ENCODE results near the gene ABCE1. TPM values are rescaled to one million over a fixed set of nuclear protein-coding genes. Genes with fewer than 3 reads are reported as not detected.

ABCE1 gene
- total RNA-seq, 1 donor from 2014 or later: 58.5 TPM

DNA sequence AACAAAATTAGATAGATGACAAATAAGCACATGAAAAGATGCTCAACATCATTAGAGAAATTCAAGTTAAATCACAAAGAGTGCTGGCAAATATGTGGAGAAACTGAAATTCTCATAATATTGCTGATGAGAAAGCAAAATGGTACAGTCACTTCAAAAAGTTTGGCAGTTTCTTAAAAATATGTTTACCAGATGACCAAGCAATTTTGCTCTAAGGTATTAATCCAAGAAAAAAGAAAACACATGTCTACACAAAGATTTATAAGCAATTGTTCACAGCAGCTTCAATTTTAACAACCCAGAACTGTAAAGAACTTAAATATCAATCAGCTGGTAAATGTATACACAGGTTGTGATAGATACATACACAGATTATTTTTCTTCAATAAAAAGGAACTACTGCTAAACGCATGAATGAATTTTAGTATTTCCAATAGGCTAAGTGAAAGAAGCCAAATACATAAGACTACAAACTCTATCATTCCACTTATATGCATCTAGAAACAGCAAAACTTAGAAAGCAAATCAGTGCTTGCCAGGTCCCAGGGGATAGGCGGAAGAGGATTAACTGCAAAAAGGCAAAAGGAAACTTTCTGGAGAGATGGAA, 70.6 kb downstream of the ABCE1 start:
- no peaks in the 10 kb centered on the region for H3K9me3 ChIP-seq (ENCODE audit: control insufficient read depth in 3 of 3, low read length in 3 of 3)
- peaks cover 3 to 14% (median 4%) of the 10 kb centered on the region in 3 donors for H3K4me1 ChIP-seq (ENCODE audit: control insufficient read depth in 3 of 3, insufficient read depth in 3 of 3, low read length in 3 of 3)
- peaks cover 10 to 21% (median 14%) of the 10 kb centered on the region in 3 donors for H3K36me3 ChIP-seq (ENCODE audit: control insufficient read depth in 3 of 3, insufficient read depth in 3 of 3, low read length in 3 of 3)
- no peak overlapping the region for H3K4me3 ChIP-seq (ENCODE audit: low read length in 3 of 3)
- H3K9ac ChIP-seq (ENCODE audit: low read depth in 1 of 3, low read length in 3 of 3): no peak overlapping the region
- H3K27ac ChIP-seq (ENCODE audit: low read depth, low read length): no peak overlapping the region
- no peaks in the 10 kb centered on the region for H3K27me3 ChIP-seq (ENCODE audit: control insufficient read depth in 3 of 3, insufficient read depth in 3 of 3, low read length in 3 of 3)

DNA sequence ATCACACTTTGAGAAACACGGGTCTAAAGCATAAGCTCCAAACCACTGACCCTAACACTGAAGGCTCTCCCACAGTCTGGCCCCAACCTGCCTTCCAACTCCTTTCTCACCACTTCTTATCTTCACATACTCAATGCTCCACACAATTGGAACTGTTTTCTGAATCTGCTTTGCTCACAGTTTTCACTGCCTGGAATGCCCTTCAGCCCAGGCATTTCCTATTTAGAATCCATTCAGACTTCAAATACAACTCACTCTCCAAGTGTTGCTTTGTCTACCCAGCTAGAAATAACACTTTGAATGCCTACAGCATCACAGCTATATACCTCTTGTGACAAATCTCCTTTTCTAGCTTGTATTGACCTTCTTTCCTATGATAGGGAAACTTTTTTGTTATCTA, 72.1 kb downstream of the ABCE1 start:
- no peaks in the 10 kb centered on the region for H3K9me3 ChIP-seq (ENCODE audit: control insufficient read depth in 3 of 3, low read length in 3 of 3)
- peaks cover 3 to 15% (median 7%) of the 10 kb centered on the region in 3 donors for H3K4me1 ChIP-seq (ENCODE audit: control insufficient read depth in 3 of 3, insufficient read depth in 3 of 3, low read length in 3 of 3)
- no peaks in the 10 kb centered on the region for H3K27me3 ChIP-seq (ENCODE audit: control insufficient read depth in 3 of 3, insufficient read depth in 3 of 3, low read length in 3 of 3)
- H3K9ac ChIP-seq (ENCODE audit: low read depth in 1 of 3, low read length in 3 of 3): no peak overlapping the region
- H3K4me3 ChIP-seq (ENCODE audit: low read length in 3 of 3): no peak overlapping the region
- H3K36me3 ChIP-seq (ENCODE audit: control insufficient read depth in 3 of 3, insufficient read depth in 3 of 3, low read length in 3 of 3): peaks cover 14 to 23% (median 20%) of the 10 kb centered on the region in 3 donors
- H3K27ac ChIP-seq (ENCODE audit: low read depth, low read length): no peak overlapping the region

DNA sequence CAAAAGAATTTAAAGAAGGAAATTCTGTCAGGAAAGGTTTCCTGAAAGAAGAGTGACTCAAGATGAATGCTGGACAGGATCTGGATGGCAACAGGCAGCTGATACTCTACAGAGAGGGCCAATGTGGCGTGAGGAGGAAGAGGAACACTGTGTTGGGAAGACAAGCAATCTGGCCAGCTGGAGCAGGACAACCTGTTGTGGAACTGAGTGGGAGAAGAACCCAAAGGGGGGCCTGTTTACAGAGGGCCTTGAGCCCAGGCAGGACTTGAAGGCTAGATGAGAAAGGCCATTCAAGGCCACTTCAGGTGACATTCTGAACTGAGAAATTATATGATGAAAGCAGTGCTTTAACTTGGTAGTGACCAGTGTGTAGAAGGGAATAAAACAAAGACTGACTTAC, 73.8 kb downstream of the ABCE1 start:
- no peak overlapping the region for H3K9ac ChIP-seq (ENCODE audit: low read depth in 1 of 3, low read length in 3 of 3)
- H3K4me1 ChIP-seq (ENCODE audit: control insufficient read depth in 3 of 3, insufficient read depth in 3 of 3, low read length in 3 of 3): peaks cover 11 to 28% (median 16%) of the 10 kb centered on the region in 3 donors
- H3K4me3 ChIP-seq (ENCODE audit: low read length in 3 of 3): no peak overlapping the region
- peaks cover 12 to 19% (median 15%) of the 10 kb centered on the region in 3 donors for H3K36me3 ChIP-seq (ENCODE audit: control insufficient read depth in 3 of 3, insufficient read depth in 3 of 3, low read length in 3 of 3)
- H3K27me3 ChIP-seq (ENCODE audit: control insufficient read depth in 3 of 3, insufficient read depth in 3 of 3, low read length in 3 of 3): no peaks in the 10 kb centered on the region
- H3K9me3 ChIP-seq (ENCODE audit: control insufficient read depth in 3 of 3, low read length in 3 of 3): no peaks in the 10 kb centered on the region
- no peak overlapping the region for H3K27ac ChIP-seq (ENCODE audit: low read depth, low read length)

DNA sequence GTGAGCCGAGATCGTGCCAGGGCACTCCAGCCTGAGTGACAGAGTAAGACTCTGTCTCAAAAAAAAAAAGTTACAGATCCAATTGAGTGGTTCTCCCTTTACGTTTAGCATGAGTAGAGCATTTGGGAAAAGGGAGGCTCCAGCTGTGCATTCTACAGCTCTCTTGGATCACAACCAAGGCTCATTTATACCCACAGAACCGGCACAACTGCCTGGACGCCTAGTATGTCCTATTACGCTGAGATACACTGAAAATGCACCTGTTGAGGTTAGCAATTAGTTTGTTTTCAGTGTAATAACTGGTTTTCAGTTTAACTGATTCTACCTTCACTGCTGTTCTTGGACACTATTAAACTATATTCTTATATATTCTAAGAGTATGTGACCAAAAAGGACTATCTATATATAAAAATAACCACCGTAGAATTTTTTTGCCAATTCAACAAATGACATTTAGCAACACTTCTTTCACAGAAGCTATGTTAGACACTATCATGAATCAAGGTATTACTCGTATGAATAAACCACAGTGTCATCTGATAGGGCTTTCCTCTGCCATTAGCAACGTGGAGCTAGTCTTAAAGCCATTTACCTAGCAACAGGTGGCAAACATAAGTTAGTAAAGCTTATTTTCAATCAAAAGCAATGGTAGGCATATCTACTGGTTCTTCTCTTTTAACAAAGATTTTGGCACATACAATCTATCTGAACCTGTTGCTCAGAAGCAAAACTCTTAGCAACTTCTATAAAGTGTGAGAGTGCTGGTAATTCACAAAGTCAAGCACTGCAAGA, 78.7 kb downstream of the ABCE1 start:
- H3K9me3 ChIP-seq (ENCODE audit: control insufficient read depth in 3 of 3, low read length in 3 of 3): no peaks in the 10 kb centered on the region
- H3K4me3 ChIP-seq (ENCODE audit: low read length in 3 of 3): peak overlapping the region; percentile 74 to 87 (median 83)
- peaks cover 14 to 40% (median 26%) of the 10 kb centered on the region in 3 donors for H3K4me1 ChIP-seq (ENCODE audit: control insufficient read depth in 3 of 3, insufficient read depth in 3 of 3, low read length in 3 of 3)
- H3K36me3 ChIP-seq (ENCODE audit: control insufficient read depth in 3 of 3, insufficient read depth in 3 of 3, low read length in 3 of 3): peaks cover 5 to 6% (median 6%) of the 10 kb centered on the region in 3 donors
- peak overlapping the region; percentile 94 for H3K27ac ChIP-seq (ENCODE audit: low read depth, low read length)
- H3K9ac ChIP-seq (ENCODE audit: low read depth in 1 of 3, low read length in 3 of 3): peak overlapping the region; percentile 81 to 91 (median 91)
- H3K27me3 ChIP-seq (ENCODE audit: control insufficient read depth in 3 of 3, insufficient read depth in 3 of 3, low read length in 3 of 3): no peaks in the 10 kb centered on the region

DNA sequence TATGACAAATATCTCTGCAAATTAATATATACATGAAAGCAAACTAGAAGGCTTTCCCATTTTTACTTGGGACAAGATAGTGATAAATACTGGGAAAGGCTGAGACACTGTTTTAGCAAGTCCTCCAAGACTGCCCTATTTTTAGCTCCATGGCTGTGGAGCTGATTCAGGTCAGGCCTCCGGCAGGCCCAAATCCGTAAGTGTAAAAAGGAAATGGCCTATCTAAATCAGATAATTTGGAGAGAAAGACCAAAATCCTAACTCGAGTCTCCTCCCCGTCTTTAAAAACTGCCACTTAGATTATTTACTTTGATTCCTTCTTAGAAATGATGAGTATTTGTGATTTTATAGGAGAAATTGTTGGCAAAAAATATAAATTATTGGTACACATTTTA, 79.4 kb downstream of the ABCE1 start:
- Histone ChIP-seq H3K9ac (ENCODE audit: low read depth in 1 of 3, low read length in 3 of 3) (peak overlapping the region; percentile 81 to 91 (median 91)), H3K9me3 (ENCODE audit: control insufficient read depth in 3 of 3, low read length in 3 of 3) (no peaks in the 10 kb centered on the region), H3K36me3 (ENCODE audit: control insufficient read depth in 3 of 3, insufficient read depth in 3 of 3, low read length in 3 of 3) (peaks cover 4 to 6% (median 5%) of the 10 kb centered on the region in 3 donors), H3K4me1 (ENCODE audit: control insufficient read depth in 3 of 3, insufficient read depth in 3 of 3, low read length in 3 of 3) (peaks cover 12 to 35% (median 23%) of the 10 kb centered on the region in 3 donors), H3K27me3 (ENCODE audit: control insufficient read depth in 3 of 3, insufficient read depth in 3 of 3, low read length in 3 of 3) (no peaks in the 10 kb centered on the region), H3K27ac (ENCODE audit: low read depth, low read length) (peak overlapping the region; percentile 94), H3K4me3 (ENCODE audit: low read length in 3 of 3) (peak overlapping the region; percentile 74 to 87 (median 83))

DNA sequence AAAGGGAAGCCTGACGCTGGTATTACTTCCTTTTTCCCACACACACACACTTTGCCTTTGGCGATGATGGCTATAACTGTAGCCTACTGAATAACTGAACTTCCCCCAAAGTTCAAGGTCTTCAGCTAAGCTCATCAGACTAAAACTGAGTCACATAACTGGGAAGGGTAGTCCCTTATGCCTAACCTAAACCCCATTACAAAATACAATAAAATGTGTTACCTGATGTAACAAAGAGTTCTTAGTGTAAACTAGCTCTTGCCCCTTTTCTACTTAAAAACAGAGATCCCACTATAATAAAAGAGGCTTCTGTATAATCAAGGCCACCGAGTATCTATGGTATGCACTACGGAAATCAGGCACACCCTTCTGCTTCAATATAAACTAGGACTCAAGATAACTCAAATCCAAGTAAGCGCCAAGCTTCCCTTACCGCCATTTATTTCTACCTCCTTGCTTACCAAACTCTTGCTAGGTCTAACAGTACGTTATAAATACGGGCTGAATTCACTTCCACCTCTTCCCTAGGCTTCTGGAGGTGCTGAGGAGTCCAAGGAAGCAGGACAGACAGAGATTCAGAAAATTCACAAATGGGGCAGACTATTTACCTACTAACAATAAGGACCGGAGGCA, 79.9 kb downstream of the ABCE1 start:
- H3K27ac ChIP-seq (ENCODE audit: low read depth, low read length): peak overlapping the region; percentile 94
- peaks cover 15 to 35% (median 25%) of the 10 kb centered on the region in 3 donors for H3K4me1 ChIP-seq (ENCODE audit: control insufficient read depth in 3 of 3, insufficient read depth in 3 of 3, low read length in 3 of 3)
- peak overlapping the region; percentile 74 to 87 (median 83) for H3K4me3 ChIP-seq (ENCODE audit: low read length in 3 of 3)
- H3K9ac ChIP-seq (ENCODE audit: low read depth in 1 of 3, low read length in 3 of 3): peak overlapping the region; percentile 81 to 91 (median 91)
- no peaks in the 10 kb centered on the region for H3K9me3 ChIP-seq (ENCODE audit: control insufficient read depth in 3 of 3, low read length in 3 of 3)
- no peaks in the 10 kb centered on the region for H3K27me3 ChIP-seq (ENCODE audit: control insufficient read depth in 3 of 3, insufficient read depth in 3 of 3, low read length in 3 of 3)
- peaks cover 4 to 6% (median 5%) of the 10 kb centered on the region in 3 donors for H3K36me3 ChIP-seq (ENCODE audit: control insufficient read depth in 3 of 3, insufficient read depth in 3 of 3, low read length in 3 of 3)

DNA sequence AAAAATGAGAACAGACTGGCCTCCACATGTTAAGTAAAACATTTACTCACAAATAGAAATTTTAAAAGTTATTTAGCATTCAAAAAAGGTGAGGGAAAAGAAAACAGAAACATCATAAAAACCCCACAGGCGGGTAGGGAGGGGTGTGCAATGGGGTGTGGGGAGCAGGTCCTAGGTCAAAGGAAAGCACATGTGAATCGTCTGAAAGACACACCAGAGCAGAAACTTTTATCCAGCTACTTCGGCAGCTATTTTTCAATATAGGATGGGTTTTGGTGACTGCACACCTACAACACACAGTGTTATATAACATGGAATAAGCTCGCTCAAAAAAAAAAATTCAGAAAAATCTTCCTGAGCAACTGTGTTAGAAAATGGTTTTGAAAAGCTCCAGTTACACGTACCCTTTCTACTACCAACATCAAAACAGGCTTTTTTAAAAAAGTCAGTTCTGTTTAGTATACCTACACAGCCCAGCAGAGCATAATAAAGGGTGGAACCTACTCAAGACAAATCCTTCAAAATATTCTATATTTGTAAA, 80.7 kb downstream of the ABCE1 start:
- Histone ChIP-seq H3K27me3 (ENCODE audit: control insufficient read depth in 3 of 3, insufficient read depth in 3 of 3, low read length in 3 of 3) (no peaks in the 10 kb centered on the region), H3K9ac (ENCODE audit: low read depth in 1 of 3, low read length in 3 of 3) (peak overlapping the region; percentile 81 to 91 (median 91)), H3K4me3 (ENCODE audit: low read length in 3 of 3) (peak overlapping the region; percentile 74 to 87 (median 83)), H3K36me3 (ENCODE audit: control insufficient read depth in 3 of 3, insufficient read depth in 3 of 3, low read length in 3 of 3) (peaks cover 3 to 5% (median 4%) of the 10 kb centered on the region in 3 donors), H3K27ac (ENCODE audit: low read depth, low read length) (peak overlapping the region; percentile 94), H3K9me3 (ENCODE audit: control insufficient read depth in 3 of 3, low read length in 3 of 3) (no peaks in the 10 kb centered on the region), H3K4me1 (ENCODE audit: control insufficient read depth in 3 of 3, insufficient read depth in 3 of 3, low read length in 3 of 3) (peaks cover 15 to 37% (median 28%) of the 10 kb centered on the region in 3 donors)

Small RNAs within 50 kb of the gene (small RNA-seq; reads per million reads assigned to genes)
- not detected for gene RF00019

Other genes starting within 250 kb of the ABCE1 start
- 26.6 TPM for gene ANAPC10, start 115 bp upstream of the ABCE1 start, total RNA-seq
- 74.6 TPM for gene OTUD4, start 82.3 kb downstream of the ABCE1 start, total RNA-seq